GM19240 (cell line): ENCODE data around the gene DISC1.
"Not testable (repeated sequence)": the region's sequence is repeated elsewhere in the genome, so short reads cannot be mapped to it uniquely, and the experiment has no call there.

ENCODE experiments used
- DNase-seq: peaks from one replicate; pipeline ENCODE4 v3.0.0; 2011; ENCODE audit warnings: low spot score; ENCODE audit not compliant: insufficient read length

The DISC1 gene

DNA sequence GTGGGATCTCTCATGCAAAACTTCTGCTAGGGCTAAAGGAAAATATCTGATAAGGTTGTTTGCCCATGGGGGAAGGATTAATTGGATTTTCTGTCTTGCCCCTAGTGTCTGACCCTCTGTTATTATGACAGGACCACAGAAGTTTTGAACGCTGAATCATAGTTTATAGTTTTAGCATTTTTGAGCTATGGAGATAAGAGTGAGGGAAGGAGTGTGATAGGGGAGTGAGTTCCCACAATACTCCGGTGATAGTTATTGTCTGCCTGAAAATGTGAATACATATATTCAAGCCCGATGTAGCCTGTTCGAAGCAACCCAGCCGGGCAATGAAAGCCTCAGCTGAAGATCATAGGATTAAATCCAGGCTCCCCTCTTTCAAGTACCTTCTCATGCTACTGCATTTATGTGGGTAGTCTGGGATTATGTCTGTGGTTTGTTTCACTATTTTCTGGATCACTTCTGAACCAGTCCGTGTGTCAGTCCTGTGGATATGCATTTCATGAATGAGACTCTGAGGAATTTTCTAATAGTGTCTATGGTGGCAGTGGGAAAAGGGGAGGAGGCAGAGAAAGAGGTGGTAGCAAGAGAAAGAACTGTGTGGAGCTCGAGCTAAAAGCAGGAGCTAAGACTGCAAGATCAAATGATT, 258.7 kb downstream of the DISC1 start:
- DNase-seq = no peak

DNA sequence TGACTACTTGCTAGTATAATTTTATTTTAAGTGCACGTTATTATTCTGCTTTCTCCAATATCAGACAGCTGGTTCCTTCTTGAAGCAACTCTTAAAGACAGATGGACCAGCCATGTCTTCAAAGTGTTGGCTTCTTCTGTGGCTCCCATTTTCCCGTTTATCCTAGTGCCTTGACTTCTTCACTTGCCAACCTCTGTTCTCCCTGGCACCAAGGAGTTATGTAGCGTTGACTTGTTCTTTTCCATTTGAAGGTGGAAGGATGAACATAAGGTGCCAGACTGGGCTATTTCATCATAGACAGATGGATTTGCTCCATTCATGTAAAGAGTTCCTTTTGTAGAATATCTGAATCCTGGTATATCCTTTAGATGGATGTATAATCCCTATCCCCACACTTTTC, 260.6 kb downstream of the DISC1 start:
- DNase-seq = no peak

DNA sequence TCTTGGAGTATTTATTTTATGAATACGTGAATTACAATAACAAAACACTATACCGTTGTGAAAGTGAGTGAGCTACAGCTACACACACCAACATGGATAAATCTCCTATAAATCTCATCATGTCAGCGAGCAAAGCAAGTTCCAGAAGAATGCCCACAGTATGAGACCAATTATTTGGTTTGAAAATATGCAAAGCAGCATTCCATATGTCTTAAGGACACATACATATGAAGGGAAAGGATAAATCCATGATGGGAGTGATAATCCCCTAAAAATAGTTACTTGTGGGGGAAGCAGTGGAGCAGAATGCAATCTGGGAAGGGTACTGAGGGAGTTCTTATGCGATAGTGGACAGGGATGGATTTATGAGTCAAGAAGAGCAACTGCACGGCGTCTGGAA, 261.3 kb downstream of the DISC1 start:
- no peak for DNase-seq

DNA sequence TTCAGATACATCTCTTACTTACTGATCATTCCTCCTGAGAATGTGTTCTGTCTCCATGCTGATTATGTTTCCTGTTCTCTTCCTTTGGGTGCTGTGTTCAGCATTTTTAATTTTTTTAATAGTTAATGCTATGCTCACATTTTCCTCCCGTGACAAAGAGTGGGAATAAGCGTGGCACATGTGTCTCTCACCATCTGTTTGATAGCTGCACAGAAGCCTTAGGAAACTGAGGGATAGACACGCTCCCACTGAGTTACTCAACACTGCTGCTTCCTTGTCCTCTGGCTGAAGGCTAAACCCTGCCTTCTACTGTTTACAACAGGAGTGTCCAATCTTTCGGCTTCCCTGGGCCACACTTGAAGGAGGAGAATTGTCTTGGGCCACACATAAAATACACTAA, 264.2 kb downstream of the DISC1 start:
- DNase-seq = no peak

DNA sequence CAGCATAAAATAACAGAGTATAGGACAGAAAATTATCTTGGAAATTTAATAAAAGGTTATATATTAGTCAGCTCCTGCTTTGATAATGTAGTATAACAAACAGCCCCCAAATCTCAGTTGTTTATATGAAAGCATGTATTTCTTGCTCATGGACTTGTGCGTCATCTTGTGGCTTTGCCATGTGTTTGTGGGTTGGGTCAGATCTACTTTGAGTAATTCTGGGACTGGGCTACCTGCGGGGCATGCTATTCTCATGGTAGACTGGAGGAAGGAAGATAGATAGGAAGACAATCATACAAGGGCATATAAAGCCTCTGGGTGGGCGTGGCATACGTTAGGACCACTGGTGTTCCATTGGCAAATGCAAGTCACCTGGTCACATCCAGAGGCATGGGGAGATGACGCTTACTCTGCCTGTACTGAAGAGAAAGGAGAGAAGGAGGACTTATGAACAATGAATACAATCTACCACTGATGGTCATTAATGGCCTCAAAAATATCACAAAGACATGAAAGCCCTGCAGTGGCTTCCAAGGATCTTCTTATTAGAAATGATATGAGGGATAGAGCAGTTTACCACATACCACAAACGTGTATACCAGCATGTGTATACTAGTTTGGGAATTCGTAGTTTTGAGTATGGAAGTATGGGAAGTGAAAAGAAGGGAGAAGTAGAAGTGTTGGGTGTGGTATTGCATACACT, 267.0 kb downstream of the DISC1 start:
- no peak for DNase-seq

DNA sequence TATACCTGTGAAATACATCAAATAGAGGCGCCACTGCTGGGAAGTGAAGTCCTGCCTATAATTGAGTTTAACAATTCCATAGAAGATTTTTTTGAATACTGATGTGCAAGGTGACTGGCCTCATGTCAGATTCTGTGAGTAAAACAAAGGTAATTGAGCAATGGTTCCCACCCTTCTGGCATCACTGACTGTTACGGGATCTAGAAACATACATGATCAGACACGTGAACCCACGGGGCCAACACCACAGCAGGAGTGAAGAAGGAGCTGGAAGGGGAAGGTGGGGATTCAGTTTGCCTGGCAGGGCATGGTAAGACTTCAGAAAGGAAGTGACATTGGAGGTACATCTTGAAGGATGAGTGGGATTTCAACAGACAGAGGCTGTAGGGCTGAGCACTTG, 270.2 kb downstream of the DISC1 start:
- no peak for DNase-seq

DNA sequence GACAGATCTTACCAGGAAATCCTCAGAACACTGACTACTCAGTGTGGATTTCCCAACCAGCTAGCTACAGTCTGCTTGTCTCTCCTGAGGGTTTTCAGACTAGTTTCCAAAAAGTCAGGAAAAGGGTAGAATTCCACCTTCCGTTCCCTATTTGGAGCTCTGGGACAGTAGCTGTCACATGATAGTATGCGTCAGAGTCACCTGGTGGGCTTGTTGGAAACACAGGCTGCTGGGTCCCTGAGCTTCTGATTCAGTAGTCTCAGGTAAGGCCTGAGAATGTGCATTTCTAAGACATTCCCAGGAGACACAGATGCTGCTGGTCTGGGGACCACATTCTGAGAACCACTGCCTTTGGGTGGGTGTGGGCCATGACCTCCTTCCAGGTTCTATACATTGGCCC, 272.5 kb downstream of the DISC1 start:
- no peak for DNase-seq

DNA sequence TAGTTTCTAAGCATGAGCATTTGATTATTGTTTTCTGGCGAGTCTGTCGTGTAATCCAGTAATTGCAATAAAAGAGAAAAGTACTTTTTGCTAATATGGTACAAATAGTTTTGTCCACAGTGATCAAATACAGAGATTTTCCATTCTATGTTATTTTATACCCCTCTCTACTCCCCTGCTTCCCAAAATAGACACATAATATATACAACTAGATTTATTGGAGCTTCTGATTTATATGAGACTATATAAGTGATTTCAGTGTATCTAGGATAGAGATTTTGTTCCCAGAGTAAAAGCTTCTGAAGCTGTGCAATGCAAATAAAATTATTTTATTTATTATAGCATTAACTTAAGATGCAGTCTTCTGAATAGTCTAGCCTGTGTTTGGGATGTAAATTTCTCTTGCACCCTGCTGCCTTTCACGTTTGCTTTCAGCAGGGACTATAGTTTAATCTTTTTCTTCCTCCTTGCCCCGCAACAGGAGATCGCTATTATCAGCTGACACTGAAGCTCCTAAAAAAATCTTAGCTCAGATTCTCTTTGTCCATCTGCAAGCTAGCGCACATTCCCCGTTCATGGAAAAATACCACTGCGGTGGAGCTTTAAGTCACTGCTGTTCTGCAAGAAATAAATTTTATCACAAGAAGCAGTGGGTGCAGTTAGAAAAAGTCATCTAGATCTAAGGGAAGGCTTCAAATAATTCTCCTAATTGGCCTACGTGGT, 273.3 kb downstream of the DISC1 start:
- DNase-seq = no peak

DNA sequence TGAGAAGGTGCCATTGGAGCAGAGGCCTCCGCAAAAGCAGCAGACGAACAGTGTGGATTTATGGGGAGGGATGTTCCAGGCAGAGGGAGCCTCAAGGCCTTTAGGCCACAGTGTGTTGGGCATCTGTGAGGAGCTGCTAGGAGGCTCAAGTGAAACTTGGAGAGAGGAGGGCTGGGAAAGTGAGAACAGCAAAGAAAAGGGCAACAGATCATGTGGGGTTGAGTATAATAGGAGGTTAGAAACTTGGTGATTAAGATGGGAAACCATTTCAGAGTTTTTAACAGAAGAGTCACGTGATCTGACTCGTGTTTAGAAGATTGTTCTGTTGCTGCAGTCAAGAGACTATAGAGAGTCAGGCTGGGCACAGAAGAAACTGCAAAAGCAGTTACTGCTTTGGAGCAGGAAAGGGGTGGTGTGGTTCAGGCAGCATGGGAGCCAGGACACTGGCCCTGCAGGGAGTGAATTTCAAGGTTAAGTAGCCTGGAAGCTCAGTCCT, 277.0 kb downstream of the DISC1 start:
- DNase-seq = no peak

DNA sequence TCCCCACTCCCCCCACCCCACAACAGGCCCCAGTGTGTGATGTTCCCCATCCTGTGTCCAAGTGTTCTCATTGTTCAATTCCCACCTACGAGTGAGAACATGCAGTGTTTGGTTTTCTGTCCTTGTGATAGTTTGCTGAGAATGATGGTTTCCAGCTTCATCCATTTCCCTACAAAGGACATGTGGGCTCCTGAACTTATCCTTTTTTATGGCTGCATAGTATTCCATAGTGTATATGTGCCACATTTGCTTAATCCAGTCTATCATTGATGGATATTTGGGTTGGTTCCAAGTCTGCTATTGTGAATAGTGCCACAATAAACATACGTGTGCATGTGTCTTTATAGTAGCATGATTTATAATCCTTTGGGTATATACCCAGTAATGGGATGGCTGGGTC, 280.7 kb downstream of the DISC1 start:
- not testable (repeated sequence) for DNase-seq

DNA sequence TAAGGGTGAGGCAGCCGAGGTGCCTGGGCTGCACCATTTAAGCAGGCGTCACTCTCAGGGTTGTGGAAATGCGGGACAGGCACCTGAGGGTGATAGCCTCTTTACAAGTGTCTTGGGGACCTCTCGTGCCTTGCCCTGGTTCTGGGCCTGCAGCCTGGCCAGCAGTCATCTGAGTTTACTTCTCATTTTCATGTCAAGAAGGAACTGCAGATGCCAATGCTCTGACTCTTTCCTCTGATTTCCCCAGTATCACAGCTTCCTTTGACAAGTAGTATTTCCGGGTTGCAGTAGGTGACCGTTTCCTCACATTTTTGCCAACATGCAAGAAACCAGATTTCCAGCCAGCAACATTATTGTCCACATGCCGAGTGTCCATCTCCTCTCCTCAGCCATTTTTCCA, 286.9 kb downstream of the DISC1 start:
- no peak for DNase-seq

DNA sequence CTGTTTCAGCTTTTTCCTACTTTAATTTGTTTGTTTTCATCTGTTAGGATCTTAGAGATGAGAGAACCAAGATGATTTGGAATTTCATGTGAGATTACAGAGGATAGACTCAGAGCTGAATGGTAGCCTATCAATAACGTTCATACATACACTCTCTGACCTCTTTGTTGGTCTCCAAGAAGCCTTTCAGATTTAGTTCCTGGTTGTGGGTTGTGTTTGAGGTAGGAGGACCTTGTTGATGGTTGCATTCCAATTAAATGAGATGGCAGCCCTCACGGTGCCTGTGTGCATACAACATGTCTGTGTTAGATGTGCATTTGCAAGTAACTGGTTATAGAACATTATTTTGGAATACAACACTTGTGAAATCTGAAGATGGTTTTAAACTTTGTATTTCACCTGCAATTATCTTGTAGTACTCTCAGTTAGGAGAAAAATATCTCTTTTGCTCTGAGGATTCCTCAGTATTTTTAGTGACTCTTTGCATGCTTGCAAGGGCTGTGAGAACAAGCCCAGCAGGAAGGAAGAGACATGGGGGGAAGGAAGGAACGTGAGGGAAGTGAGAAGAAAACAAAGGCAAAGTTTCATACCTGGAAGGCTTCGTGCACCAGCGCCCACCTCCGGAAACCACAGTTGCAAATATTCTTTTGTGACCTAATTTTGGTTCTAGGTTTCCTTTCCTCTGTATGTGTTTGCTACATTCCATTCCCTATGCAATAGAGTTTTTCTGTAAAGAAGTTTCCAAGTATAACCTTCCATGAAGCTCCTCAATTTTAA, 291.8 kb downstream of the DISC1 start:
- DNase-seq = no peak

DNA sequence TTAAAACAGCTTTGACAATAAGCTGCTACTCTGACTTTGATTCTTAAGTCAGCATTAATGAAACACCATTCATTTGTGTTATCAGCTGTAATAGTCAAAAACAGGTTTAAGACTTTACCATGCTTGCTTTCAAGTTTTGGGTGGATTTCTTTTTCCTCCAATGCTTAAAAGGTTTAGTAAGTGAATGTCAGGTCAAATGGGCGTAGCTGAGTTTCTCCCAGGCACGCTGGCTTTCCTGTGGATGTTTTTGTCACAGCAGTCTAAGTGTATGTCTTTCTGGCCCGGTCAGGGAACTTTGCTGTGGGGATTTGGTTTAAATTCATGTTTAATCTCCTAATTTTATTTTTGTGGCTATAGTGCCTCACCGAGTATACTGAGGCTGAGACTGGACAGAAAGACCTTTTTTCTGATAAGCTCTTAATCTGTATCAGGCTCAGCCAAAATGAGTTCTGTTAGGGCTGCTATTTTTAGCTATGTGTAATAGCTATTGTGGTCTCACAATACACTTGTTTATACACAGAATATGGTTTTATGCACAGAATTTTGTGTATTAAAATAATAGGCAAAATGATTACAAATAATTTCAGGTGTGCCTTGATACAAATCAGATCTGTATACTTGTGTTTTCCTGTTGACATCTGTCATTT, 292.8 kb downstream of the DISC1 start:
- DNase-seq = no peak

DNA sequence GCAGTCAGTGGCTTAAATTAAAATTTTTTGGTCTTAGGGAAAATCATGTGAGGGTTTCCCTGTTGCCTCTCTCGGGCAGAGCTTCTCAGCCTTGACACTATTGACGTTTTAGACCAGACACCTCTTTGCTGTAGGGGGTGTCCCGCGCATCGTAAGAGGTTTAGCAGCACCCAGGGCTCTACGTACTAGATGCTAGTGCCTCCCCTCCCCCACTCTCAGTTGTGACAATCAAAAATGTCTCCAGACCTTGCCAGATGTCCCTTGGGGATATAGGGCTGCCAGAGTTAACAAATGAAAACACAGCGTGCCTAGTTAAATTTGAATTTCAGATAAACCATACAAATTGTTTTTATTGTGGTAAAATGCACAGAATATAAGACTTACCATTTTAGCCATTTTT, 293.3 kb downstream of the DISC1 start:
- no peak for DNase-seq

DNA sequence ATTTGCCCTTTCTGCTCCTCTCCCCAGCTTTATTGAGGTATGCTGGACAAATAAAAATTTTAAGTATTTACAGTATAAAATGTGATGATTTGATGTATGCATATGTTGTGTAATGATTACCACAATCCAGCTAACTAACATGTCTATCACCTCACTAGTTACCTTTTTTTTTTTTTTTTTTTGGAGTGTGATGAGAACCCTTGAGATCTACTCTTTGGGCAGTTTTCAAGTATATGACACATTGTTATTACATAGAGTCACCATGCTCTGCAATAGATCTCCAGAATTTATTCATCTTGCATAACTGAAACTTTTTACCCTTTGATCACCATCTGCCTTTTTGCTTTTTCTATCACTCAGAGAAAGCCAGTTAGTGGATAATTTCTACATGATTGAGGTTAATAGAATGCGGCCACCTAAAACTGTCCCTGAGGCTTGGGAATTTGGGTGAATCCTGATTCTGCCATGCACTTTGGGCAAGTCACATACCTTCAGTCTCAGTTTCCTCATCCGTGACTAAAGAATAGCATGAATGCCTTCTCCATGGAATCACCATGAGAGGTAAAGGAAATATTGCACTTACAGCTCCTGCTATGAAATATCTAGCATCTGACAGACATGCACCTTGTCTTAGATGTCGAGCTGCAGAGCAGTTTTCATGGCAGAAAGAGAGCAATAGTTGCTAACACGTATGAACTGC, 295.2 kb downstream of the DISC1 start:
- no peak for DNase-seq

DNA sequence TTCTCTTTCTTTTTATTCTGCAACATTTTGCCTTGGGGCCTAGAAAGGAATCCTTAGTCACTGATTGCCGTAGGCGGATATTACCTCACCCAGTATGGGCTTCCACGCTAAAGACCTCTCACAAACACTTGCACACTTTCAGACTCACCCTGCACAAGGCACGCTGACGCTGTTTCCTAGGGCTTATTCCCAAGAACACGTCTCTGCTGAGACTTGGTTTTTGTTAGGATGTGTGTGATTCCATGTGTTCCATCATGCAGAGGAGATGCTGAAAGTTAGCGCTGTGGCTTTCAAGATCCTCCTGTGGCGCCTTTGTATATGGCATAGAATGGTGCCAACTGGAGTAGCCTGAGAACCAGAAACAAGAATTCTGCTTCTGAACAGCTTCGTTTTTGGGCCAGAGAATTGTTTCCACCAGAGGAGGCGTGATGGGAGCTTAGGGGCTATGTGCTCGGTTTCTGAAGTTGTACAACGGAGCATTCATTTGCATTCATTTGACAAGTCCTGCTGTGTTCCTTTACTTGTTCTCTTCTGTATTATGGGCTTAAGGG, 297.0 kb downstream of the DISC1 start:
- DNase-seq = no peak

DNA sequence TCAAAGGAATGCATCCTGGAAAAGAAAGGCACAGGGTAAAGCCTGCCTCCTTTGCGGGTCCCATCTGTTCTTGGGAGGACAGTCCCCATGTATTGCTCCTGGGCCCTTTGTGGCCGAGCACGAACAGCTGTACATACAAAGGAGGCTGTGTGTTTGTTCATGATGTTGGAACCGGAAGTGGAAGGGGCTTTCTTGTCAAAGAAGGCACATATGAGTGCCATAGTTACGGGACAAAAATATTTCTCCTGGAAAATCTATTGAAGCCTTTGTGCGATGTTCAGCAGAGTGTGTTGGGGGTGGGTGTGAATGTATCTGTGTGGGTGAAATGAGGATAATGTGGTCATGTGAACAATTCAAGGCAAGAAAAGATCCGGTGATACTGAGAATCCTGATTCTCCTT, 297.6 kb downstream of the DISC1 start:
- no peak for DNase-seq

DNA sequence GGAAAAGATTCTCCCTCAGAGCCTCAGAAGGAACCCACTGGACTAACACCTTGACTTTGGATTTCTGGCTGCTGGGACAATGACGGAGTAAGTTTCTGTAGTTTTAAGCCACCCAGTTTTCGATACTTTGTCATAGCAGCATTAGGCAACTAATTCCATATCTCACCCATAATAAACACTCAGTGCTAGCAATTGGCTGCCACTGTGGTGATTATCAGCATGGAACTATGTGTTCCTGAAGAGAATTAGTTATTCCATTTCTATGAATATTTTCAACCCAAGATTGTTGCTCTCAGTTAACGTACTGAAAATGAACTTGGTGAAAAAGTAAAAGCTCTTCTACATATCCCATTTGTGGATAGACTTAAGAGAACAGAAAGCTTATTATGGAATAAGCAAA, 299.3 kb downstream of the DISC1 start:
- DNase-seq = no peak

DNA sequence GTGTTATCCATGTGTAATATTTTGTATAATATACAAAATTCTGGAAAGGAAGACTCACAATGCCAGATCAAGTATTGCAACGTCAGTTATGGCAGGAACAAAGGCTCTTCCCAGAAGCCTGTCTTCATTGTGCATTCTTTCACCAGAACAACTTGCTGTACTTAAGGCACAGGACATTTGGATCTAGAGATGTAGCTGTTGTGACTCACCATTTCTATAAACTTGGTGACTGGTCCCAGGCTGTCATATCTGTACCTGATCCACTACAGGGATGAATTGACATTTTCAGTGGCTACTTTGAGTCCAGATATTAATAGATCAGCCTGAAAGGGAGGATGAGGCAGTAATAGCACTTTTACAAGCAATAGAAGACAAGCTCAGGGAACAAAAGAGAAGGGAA, 299.8 kb downstream of the DISC1 start:
- no peak for DNase-seq

DNA sequence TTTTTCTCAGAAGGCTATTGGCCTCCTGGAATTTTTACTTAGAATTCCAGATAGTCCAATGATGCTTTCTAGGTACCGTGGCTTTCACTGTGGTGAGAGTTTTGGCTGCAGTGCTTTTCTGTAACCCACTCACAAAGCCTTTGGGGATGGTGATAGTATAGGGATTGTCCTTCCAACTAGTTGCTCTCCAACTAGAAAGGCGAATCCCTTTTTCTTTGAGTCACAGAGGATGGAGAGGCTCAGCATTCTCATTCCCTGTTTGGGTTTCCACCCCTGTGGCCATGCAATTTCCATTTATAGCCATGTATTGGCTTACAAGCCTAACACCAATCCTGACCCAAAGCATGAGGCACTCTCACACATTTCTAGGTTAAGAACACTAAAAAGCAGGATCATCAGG, 300.3 kb downstream of the DISC1 start:
- DNase-seq = no peak
